ENCODE results near the gene PSMB9.

The PSMB9 gene

GRCh38 chr6:32845384-32845884 lies 8.6 kb upstream of the PSMB9 start:
- H3K4me1 ChIP-seq (ENCODE audit: control insufficient read depth, insufficient read depth, low read length, poor library complexity, severe bottlenecking), result peaks cover 79% of the 10 kb centered on the region
- no peaks in the 10 kb centered on the region for H3K9me3 ChIP-seq (ENCODE audit: control insufficient read depth, low read length)
- peak overlapping the region; percentile 89 for H3K4me3 ChIP-seq (ENCODE audit: insufficient read depth, low read depth, low read length, poor library complexity, severe bottlenecking)
- no peaks in the 10 kb centered on the region for H3K27me3 ChIP-seq (replicated peaks; ENCODE audit: control insufficient read depth, insufficient read depth, low read length, poor library complexity, severe bottlenecking)
- peak; percentile 21 to 36 (median 34) for DNase-seq
- peaks cover 54% of the 10 kb centered on the region for H3K36me3 ChIP-seq (ENCODE audit: control insufficient read depth, insufficient read depth, low read length)
- H3K27ac ChIP-seq (ENCODE audit: insufficient read depth, low read length, poor library complexity, severe bottlenecking), result peak overlapping the region; percentile 96

- peaks cover 52% of the 10 kb centered on the region for H3K36me3 ChIP-seq (ENCODE audit: control insufficient read depth, insufficient read depth, low read length)
- H3K4me1 ChIP-seq (ENCODE audit: control insufficient read depth, insufficient read depth, low read length, poor library complexity, severe bottlenecking), result peaks cover 79% of the 10 kb centered on the region
Observed at GRCh38 chr6:32847004-32847403, 7.0 kb upstream of the PSMB9 start.

GRCh38 chr6:32847795-32848194 lies 6.2 kb upstream of the PSMB9 start:
- H3K4me3 ChIP-seq (ENCODE audit: insufficient read depth, low read depth, low read length, poor library complexity, severe bottlenecking), result no peak overlapping the region
- no peaks in the 10 kb centered on the region for H3K27me3 ChIP-seq (replicated peaks; ENCODE audit: control insufficient read depth, insufficient read depth, low read length, poor library complexity, severe bottlenecking)
- peaks cover 48% of the 10 kb centered on the region for H3K36me3 ChIP-seq (ENCODE audit: control insufficient read depth, insufficient read depth, low read length)
- DNase-seq, result no peak
- peak overlapping the region; percentile 12 for H3K27ac ChIP-seq (ENCODE audit: insufficient read depth, low read length, poor library complexity, severe bottlenecking)
- peaks cover 77% of the 10 kb centered on the region for H3K4me1 ChIP-seq (ENCODE audit: control insufficient read depth, insufficient read depth, low read length, poor library complexity, severe bottlenecking)
- no peaks in the 10 kb centered on the region for H3K9me3 ChIP-seq (ENCODE audit: control insufficient read depth, low read length)

More at GRCh38 chr6:32847004-32847403, 7.0 kb upstream of the PSMB9 start:
- H3K27ac ChIP-seq (ENCODE audit: insufficient read depth, low read length, poor library complexity, severe bottlenecking), result peak overlapping the region; percentile 96
- H3K27me3 ChIP-seq (replicated peaks; ENCODE audit: control insufficient read depth, insufficient read depth, low read length, poor library complexity, severe bottlenecking), result no peaks in the 10 kb centered on the region
- no peak for DNase-seq
- H3K9me3 ChIP-seq (ENCODE audit: control insufficient read depth, low read length), result no peaks in the 10 kb centered on the region
- peak overlapping the region; percentile 1 for H3K4me3 ChIP-seq (ENCODE audit: insufficient read depth, low read depth, low read length, poor library complexity, severe bottlenecking)

GRCh38 chr6:32849126-32849525 lies 4.9 kb upstream of the PSMB9 start:
- Histone ChIP-seq H3K4me1 (ENCODE audit: control insufficient read depth, insufficient read depth, low read length, poor library complexity, severe bottlenecking) (peaks cover 71% of the 10 kb centered on the region), H3K4me3 (ENCODE audit: insufficient read depth, low read depth, low read length, poor library complexity, severe bottlenecking) (no peak overlapping the region), H3K27me3 (replicated peaks; ENCODE audit: control insufficient read depth, insufficient read depth, low read length, poor library complexity, severe bottlenecking) (no peaks in the 10 kb centered on the region), H3K36me3 (ENCODE audit: control insufficient read depth, insufficient read depth, low read length) (peaks cover 48% of the 10 kb centered on the region), H3K9me3 (ENCODE audit: control insufficient read depth, low read length) (no peaks in the 10 kb centered on the region), H3K27ac (ENCODE audit: insufficient read depth, low read length, poor library complexity, severe bottlenecking) (peak overlapping the region; percentile 3)
- DNase-seq, result no peak

GRCh38 chr6:32851025-32851424 lies 3.0 kb upstream of the PSMB9 start:
- Histone ChIP-seq H3K36me3 (ENCODE audit: control insufficient read depth, insufficient read depth, low read length) (peaks cover 47% of the 10 kb centered on the region), H3K4me1 (ENCODE audit: control insufficient read depth, insufficient read depth, low read length, poor library complexity, severe bottlenecking) (peaks cover 69% of the 10 kb centered on the region), H3K27me3 (replicated peaks; ENCODE audit: control insufficient read depth, insufficient read depth, low read length, poor library complexity, severe bottlenecking) (no peaks in the 10 kb centered on the region), H3K27ac (ENCODE audit: insufficient read depth, low read length, poor library complexity, severe bottlenecking) (peak overlapping the region; percentile 100), H3K9me3 (ENCODE audit: control insufficient read depth, low read length) (no peaks in the 10 kb centered on the region), H3K4me3 (ENCODE audit: insufficient read depth, low read depth, low read length, poor library complexity, severe bottlenecking) (peak overlapping the region; percentile 95)
- no peak for DNase-seq

- H3K36me3 ChIP-seq (ENCODE audit: control insufficient read depth, insufficient read depth, low read length), result peaks cover 38% of the 10 kb centered on the region
- H3K9me3 ChIP-seq (ENCODE audit: control insufficient read depth, low read length), result no peaks in the 10 kb centered on the region
- peak overlapping the region; percentile 100 for H3K27ac ChIP-seq (ENCODE audit: insufficient read depth, low read length, poor library complexity, severe bottlenecking)
- H3K4me3 ChIP-seq (ENCODE audit: insufficient read depth, low read depth, low read length, poor library complexity, severe bottlenecking), result peak overlapping the region; percentile 95
- no peaks in the 10 kb centered on the region for H3K27me3 ChIP-seq (replicated peaks; ENCODE audit: control insufficient read depth, insufficient read depth, low read length, poor library complexity, severe bottlenecking)
- H3K4me1 ChIP-seq (ENCODE audit: control insufficient read depth, insufficient read depth, low read length, poor library complexity, severe bottlenecking), result peaks cover 61% of the 10 kb centered on the region
- DNase-seq, result peak in 1 of 3 donors; percentile 24
Observed at GRCh38 chr6:32852018-32852843, 1.8 kb upstream of the PSMB9 start.

GRCh38 chr6:32852844-32853540 lies 1.0 kb upstream of the PSMB9 start:
- no peaks in the 10 kb centered on the region for H3K9me3 ChIP-seq (ENCODE audit: control insufficient read depth, low read length)
- peak overlapping the region; percentile 95 for H3K4me3 ChIP-seq (ENCODE audit: insufficient read depth, low read depth, low read length, poor library complexity, severe bottlenecking)
- peak overlapping the region; percentile 100 for H3K27ac ChIP-seq (ENCODE audit: insufficient read depth, low read length, poor library complexity, severe bottlenecking)
- DNase-seq, result peak; percentile 43 to 54 (median 49)
- peaks cover 38% of the 10 kb centered on the region for H3K36me3 ChIP-seq (ENCODE audit: control insufficient read depth, insufficient read depth, low read length)
- H3K4me1 ChIP-seq (ENCODE audit: control insufficient read depth, insufficient read depth, low read length, poor library complexity, severe bottlenecking), result peaks cover 53% of the 10 kb centered on the region
- no peaks in the 10 kb centered on the region for H3K27me3 ChIP-seq (replicated peaks; ENCODE audit: control insufficient read depth, insufficient read depth, low read length, poor library complexity, severe bottlenecking)

- Histone ChIP-seq H3K27me3 (replicated peaks; ENCODE audit: control insufficient read depth, insufficient read depth, low read length, poor library complexity, severe bottlenecking) (no peaks in the 10 kb centered on the region), H3K27ac (ENCODE audit: insufficient read depth, low read length, poor library complexity, severe bottlenecking) (peak overlapping the region; percentile 100), H3K4me1 (ENCODE audit: control insufficient read depth, insufficient read depth, low read length, poor library complexity, severe bottlenecking) (peaks cover 39% of the 10 kb centered on the region), H3K9me3 (ENCODE audit: control insufficient read depth, low read length) (no peaks in the 10 kb centered on the region), H3K4me3 (ENCODE audit: insufficient read depth, low read depth, low read length, poor library complexity, severe bottlenecking) (peak overlapping the region; percentile 95), H3K36me3 (ENCODE audit: control insufficient read depth, insufficient read depth, low read length) (peaks cover 41% of the 10 kb centered on the region)
- DNase-seq, result peak in 2 of 3 donors; percentile 28 to 53
Observed at GRCh38 chr6:32854376-32855178, 585 bp downstream of the PSMB9 start.

- Histone ChIP-seq H3K36me3 (ENCODE audit: control insufficient read depth, insufficient read depth, low read length) (peaks cover 41% of the 10 kb centered on the region), H3K9me3 (ENCODE audit: control insufficient read depth, low read length) (no peaks in the 10 kb centered on the region), H3K27ac (ENCODE audit: insufficient read depth, low read length, poor library complexity, severe bottlenecking) (peak overlapping the region; percentile 100), H3K27me3 (replicated peaks; ENCODE audit: control insufficient read depth, insufficient read depth, low read length, poor library complexity, severe bottlenecking) (no peaks in the 10 kb centered on the region), H3K4me3 (ENCODE audit: insufficient read depth, low read depth, low read length, poor library complexity, severe bottlenecking) (peak overlapping the region; percentile 95), H3K4me1 (ENCODE audit: control insufficient read depth, insufficient read depth, low read length, poor library complexity, severe bottlenecking) (peaks cover 31% of the 10 kb centered on the region)
- DNase-seq, result no peak
Observed at GRCh38 chr6:32855467-32856174, 1.6 kb downstream of the PSMB9 start.
